SK-N-SH treated with all-trans-retinoic acid at 6 μM for 48 hours (cell line): ENCODE data around the gene UBE3C.

Experiments used
- CREB5 ChIP-seq: fragments of 250-450 bp; sonication (Bioruptor Pico); IDR thresholded peaks from 2 replicates; pipeline ENCODE4 v1.5.1; 2020; ENCODE audit warnings: low read depth, mild to moderate bottlenecking, moderate library complexity
- CSDC2 ChIP-seq: fragments of 250-450 bp; sonication (Bioruptor Pico); IDR thresholded peaks from 2 replicates; pipeline ENCODE4 v1.5.0; 2020; ENCODE audit warnings: mild to moderate bottlenecking, moderate library complexity
- ESRRG ChIP-seq: fragments of 250-450 bp; sonication (Bioruptor Pico); IDR thresholded peaks from 2 replicates; pipeline ENCODE4 v1.6.1; 2021; ENCODE audit warnings: mild to moderate bottlenecking
- GLIS3 ChIP-seq: fragments of 250-450 bp; sonication (Bioruptor Pico); IDR thresholded peaks from 2 replicates; pipeline ENCODE4 v1.5.0; 2020; ENCODE audit warnings: mild to moderate bottlenecking, moderate library complexity
- PATZ1 ChIP-seq: fragments of 250-450 bp; sonication (Bioruptor Pico); IDR thresholded peaks from 2 replicates; pipeline ENCODE4 v1.8.0; 2020; ENCODE audit warnings: mild to moderate bottlenecking, moderate library complexity, borderline replicate concordance
- SNAI2 ChIP-seq: fragments of 250-450 bp; sonication (Bioruptor Pico); IDR thresholded peaks from 2 replicates; pipeline ENCODE4 v1.5.0; 2020; ENCODE audit warnings: mild to moderate bottlenecking, moderate library complexity
- TOX ChIP-seq: fragments of 250-450 bp; sonication (Bioruptor Pico); IDR thresholded peaks from 2 replicates; pipeline ENCODE4 v1.8.0; 2021; ENCODE audit warnings: mild to moderate bottlenecking, moderate library complexity, borderline replicate concordance
- ZNF8 ChIP-seq: fragments of 450-650 bp; formaldehyde crosslinking; IDR thresholded peaks from 2 replicates; pipeline ENCODE4 v1.5.0; 2020; ENCODE audit warnings: mild to moderate bottlenecking, moderate library complexity

DNA sequence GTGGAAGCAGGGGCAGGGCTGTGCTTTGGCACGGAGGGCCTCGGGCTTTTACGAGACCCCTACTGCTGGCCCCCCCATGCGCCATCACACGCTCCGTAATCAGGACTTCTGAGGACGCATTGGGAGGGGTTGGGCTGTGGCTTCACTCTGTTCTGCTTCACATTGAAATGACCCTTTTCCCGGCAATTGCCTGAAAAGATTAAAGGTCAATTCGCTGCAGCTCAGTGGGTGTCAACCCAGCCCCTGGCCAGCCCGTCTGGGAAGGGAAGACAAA, 41.7 kb upstream of the UBE3C start:
- TF ChIP-seq PATZ1 (no peak), CSDC2 (no peak), GLIS3 (CRISPR knock-in tag) (no peak), TOX (no peak), CREB5 (no peak), ESRRG (CRISPR knock-in tag) (no peak), SNAI2 (CRISPR knock-in tag) (no peak), ZNF8 (no peak)
